Activated CD4-positive, alpha-beta T cell treated with anti-CD3 and anti-CD28 coated beads, Interleukin-2, amount 10 ng/mL, durations not matched to agents 7 days and 5 days (primary cell): ENCODE measurements around the gene ADPGK. TPM values are rescaled to one million over a fixed set of nuclear protein-coding genes. Genes with fewer than 3 reads are reported as not detected.

Experiments
- CTCF ChIA-PET: fragments of 350-600 bp; sonication (Branson Sonifier 250); formaldehyde crosslinking; loops from one replicate; lab custom pipeline; 2021; ENCODE audit warnings: antibody characterized with exemption; lab: Charles Lee
- POLR2A ChIA-PET: fragments of 350-600 bp; sonication (Branson Sonifier 250); formaldehyde crosslinking; loops from one replicate; lab custom pipeline; 2021; ENCODE audit warnings: antibody characterized with exemption; lab: Charles Lee
- DNase-seq: peaks from one replicate; pipeline ENCODE4 v3.0.0-alpha.2; 2020
- H3K27ac Mint-ChIP-seq: one replicate; pipeline ENCODE4 v1.8.0; 2021; ENCODE audit warnings: mild to moderate bottlenecking, moderate library complexity, mixed read lengths
- H3K27me3 Mint-ChIP-seq: one replicate; pipeline ENCODE4 v1.8.0; 2021; ENCODE audit warnings: mixed read lengths
- H3K36me3 Mint-ChIP-seq: one replicate; pipeline ENCODE4 v1.8.0; 2021; ENCODE audit warnings: low read depth, mixed read lengths
- H3K4me1 Mint-ChIP-seq: one replicate; pipeline ENCODE4 v1.8.0; 2021; ENCODE audit warnings: mixed read lengths
- H3K4me3 Mint-ChIP-seq: one replicate; pipeline ENCODE4 v1.8.0; 2021; ENCODE audit warnings: mild to moderate bottlenecking, moderate library complexity, mixed read lengths
- H3K9me3 Mint-ChIP-seq: one replicate; pipeline ENCODE4 v1.8.0; 2021; ENCODE audit warnings: mixed read lengths
- total RNA-seq, 2 experiments: library from RNA; stranded (reverse); gene quantifications; one replicate each; pipeline ENCODE4 v1.2.3, GENCODE V29; 2021

Gene ADPGK
- total RNA-seq, 2 experiments from 2014 or later: 91.4 to 94.2 TPM

GRCh38 chr15:72800833-72801481, 17.4 kb upstream of the ADPGK start:
- no peak for DNase-seq
- CTCF ChIA-PET: no interaction called here
- H3K27me3 Mint-ChIP-seq: peaks cover 39% of the 10 kb centered on the region
- POLR2A ChIA-PET: no interaction called here
- no peaks in the 10 kb centered on the region for H3K9me3 Mint-ChIP-seq
- no peaks in the 10 kb centered on the region for H3K36me3 Mint-ChIP-seq
- peaks cover 12% of the 10 kb centered on the region for H3K4me1 Mint-ChIP-seq
- no peak overlapping the region for H3K4me3 Mint-ChIP-seq
- H3K27ac Mint-ChIP-seq: no peak overlapping the region

DNA sequence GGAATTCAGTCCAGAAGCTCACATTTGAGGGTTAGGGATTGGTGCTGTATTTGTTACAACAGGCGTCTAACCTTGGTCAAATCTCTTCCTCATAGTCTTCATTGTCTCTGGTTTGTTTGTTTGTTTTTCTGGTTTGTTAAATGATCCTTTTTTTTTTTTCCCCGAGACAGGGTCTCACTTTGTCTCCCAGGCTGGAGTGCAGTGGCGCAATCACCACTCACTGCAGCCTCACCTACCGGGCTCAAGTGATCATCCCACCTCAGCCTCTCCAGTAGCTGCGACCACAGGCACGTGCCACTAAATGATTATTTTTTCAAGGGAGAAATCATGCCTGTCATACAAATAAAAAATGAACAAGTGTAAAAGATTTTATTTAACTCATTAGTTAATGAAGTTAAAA, 14.3 kb upstream of the ADPGK start:
- peak overlapping the region; percentile 52 for H3K4me3 Mint-ChIP-seq
- no peaks in the 10 kb centered on the region for H3K36me3 Mint-ChIP-seq
- DNase-seq: no peak
- H3K9me3 Mint-ChIP-seq: no peaks in the 10 kb centered on the region
- ChIA-PET CTCF (interaction anchor here (1.8 kb wide), 1 partner anchor 11 kb away, joined by 4 read pairs; no protein-coding TSS in a partner anchor), POLR2A (no interaction called here)
- H3K4me1 Mint-ChIP-seq: peaks cover 18% of the 10 kb centered on the region
- H3K27ac Mint-ChIP-seq: no peak overlapping the region
- peaks cover 38% of the 10 kb centered on the region for H3K27me3 Mint-ChIP-seq

DNA sequence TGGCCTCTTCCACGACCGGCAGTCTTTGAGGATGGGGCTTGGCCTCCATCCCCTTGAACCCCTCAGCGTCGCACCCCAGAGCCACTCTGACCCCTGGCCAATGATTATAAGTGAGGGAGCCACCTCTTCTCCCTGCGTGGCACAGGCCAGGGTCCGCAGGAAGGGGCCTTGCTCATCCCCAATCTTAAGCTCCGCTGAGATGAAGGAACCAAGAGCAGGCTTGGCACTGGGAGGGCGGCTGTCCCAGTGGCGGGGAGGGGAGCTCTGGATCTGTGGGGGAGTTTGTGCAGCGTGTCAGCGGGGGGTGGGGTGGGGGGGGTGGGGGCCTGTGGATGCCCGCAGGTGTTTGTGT, 13.8 kb upstream of the ADPGK start:
- POLR2A ChIA-PET: no interaction called here
- Mint-ChIP-seq H3K36me3 (no peaks in the 10 kb centered on the region), H3K27me3 (peaks cover 34% of the 10 kb centered on the region), H3K9me3 (no peaks in the 10 kb centered on the region), H3K27ac (no peak overlapping the region), H3K4me3 (peak overlapping the region; percentile 69), H3K4me1 (peaks cover 18% of the 10 kb centered on the region)
- DNase-seq: no peak
- CTCF ChIA-PET: interaction anchor here (1.8 kb wide), 1 partner anchor 11 kb away, joined by 4 read pairs; no protein-coding TSS in a partner anchor

DNA sequence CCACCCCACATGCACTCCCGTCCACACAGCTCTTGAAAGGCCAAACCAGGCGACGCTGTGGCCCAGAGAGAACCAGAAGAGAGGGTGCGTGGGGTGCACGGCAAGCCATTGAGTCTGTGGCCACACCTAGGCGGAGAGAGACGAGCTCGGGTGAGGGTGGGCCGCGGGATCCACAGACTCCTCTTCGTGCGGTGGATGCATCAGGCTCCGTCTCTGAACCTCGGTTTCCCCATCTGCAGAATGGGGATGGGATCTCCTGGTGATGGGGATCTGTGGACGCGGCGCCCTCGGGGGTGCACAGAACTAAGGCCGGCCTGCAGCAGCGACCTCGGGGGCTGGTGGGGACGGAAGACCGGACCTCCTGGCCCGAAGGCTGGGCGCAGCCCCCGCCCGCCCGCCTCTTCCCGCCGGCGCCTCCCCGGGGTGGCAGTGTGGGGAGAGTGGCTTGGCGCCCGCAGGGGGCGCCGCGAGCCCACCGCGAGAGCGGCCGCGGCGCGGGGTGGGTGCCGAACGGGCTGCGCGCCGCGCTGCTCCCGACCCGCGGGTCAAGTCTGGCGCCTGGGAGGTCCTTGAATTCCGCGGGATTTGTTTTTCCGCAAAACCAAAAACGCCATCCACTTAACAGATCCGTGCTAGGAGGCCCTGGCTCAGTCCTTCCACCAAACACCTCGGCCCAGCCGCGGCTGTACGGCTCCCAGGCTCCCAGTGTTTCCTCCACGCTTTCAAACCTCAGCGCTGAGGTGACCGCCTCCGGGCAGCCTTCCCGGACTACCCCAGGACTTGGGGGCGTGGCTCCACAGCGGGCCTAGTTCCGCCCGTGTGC, 13.2 kb upstream of the ADPGK start:
- DNase-seq: peak; percentile 26
- no peaks in the 10 kb centered on the region for H3K36me3 Mint-ChIP-seq
- CTCF ChIA-PET: interaction anchor here (1.8 kb wide), 1 partner anchor 12 kb away, joined by 4 read pairs; no protein-coding TSS in a partner anchor
- H3K4me3 Mint-ChIP-seq: peak overlapping the region; percentile 72
- H3K27me3 Mint-ChIP-seq: peaks cover 29% of the 10 kb centered on the region
- peak overlapping the region; percentile 70 for H3K27ac Mint-ChIP-seq
- POLR2A ChIA-PET: no interaction called here
- H3K4me1 Mint-ChIP-seq: peaks cover 18% of the 10 kb centered on the region
- no peaks in the 10 kb centered on the region for H3K9me3 Mint-ChIP-seq

GRCh38 chr15:72796210-72796514, 12.6 kb upstream of the ADPGK start:
- peaks cover 27% of the 10 kb centered on the region for H3K27me3 Mint-ChIP-seq
- ChIA-PET POLR2A (no interaction called here), CTCF (interaction anchor here (1.8 kb wide), 1 partner anchor 13 kb away, joined by 4 read pairs; no protein-coding TSS in a partner anchor)
- H3K27ac Mint-ChIP-seq: peak overlapping the region; percentile 70
- no peak for DNase-seq
- no peaks in the 10 kb centered on the region for H3K9me3 Mint-ChIP-seq
- peaks cover 18% of the 10 kb centered on the region for H3K4me1 Mint-ChIP-seq
- no peaks in the 10 kb centered on the region for H3K36me3 Mint-ChIP-seq
- H3K4me3 Mint-ChIP-seq: peak overlapping the region; percentile 72

- ChIA-PET POLR2A (interaction anchor here (0.7 kb wide), 1 partner anchor 366 kb away, joined by 12 read pairs; no protein-coding TSS in a partner anchor), CTCF (interaction anchor here (0.6 to 1.9 kb wide), 4 partner anchors 10 to 443 kb away, joined by 3 to 7 read pairs (median 3); no protein-coding TSS in a partner anchor)
- Mint-ChIP-seq H3K27ac (no peak overlapping the region), H3K4me1 (peaks cover 18% of the 10 kb centered on the region), H3K27me3 (peaks cover 21% of the 10 kb centered on the region), H3K36me3 (no peaks in the 10 kb centered on the region), H3K4me3 (no peak overlapping the region), H3K9me3 (no peaks in the 10 kb centered on the region)
- DNase-seq: no peak
Observed at GRCh38 chr15:72793766-72794660, 10.5 kb upstream of the ADPGK start.

DNA sequence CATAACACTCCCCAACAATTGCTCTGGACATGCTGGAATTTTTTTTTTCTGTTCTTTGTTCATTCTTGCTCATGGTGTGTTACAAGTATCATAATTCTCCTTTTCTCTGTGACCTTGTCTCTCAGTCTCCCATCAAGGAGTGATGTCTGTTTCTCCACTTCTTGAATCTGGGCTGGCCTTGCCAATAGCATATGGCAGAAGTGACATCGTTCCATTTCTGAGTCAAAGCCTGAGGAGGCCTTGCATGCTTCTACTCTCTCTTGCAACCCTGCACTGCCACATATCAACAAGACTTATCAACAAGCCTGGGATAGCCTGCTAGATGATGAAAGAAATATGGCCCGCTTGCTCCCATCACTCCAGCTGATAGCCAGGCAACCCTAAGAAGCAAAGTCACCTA, 8.9 kb upstream of the ADPGK start:
- Mint-ChIP-seq H3K4me1 (peaks cover 25% of the 10 kb centered on the region), H3K27me3 (peaks cover 21% of the 10 kb centered on the region), H3K36me3 (no peaks in the 10 kb centered on the region), H3K9me3 (no peaks in the 10 kb centered on the region), H3K27ac (no peak overlapping the region), H3K4me3 (no peak overlapping the region)
- CTCF ChIA-PET: no interaction called here
- no peak for DNase-seq
- POLR2A ChIA-PET: no interaction called here

DNA sequence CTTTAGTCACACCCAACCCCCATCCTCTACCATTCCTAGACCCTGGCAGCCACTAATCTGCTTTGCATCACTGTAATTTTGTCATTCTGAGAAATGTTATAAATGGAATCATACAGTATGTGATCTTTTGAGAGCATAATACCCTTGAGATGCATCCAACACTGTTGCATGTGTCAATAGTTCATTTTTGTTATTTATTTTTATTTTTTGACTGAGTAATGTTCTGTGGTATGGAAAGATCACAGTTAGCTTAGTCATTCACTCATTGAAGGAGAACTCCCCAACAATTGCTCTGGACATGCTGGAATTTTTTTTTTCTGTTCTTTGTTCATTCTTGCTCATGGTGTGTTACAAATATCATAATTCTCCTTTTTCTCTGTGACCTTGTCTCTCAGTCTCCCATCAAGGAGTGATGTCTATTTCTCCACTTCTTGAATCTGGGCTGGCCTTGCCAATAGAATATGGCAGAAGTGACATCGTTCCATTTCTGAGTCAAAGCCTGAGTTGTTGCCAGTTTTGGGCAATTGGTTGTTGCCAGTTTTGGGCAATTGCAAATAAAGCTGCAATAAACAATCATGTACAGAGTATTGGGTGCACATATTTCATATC, 6.8 kb upstream of the ADPGK start:
- no peak overlapping the region for H3K4me3 Mint-ChIP-seq
- H3K27ac Mint-ChIP-seq: no peak overlapping the region
- H3K4me1 Mint-ChIP-seq: peaks cover 29% of the 10 kb centered on the region
- ChIA-PET CTCF (no interaction called here), POLR2A (no interaction called here)
- no peak for DNase-seq
- peaks cover 14% of the 10 kb centered on the region for H3K27me3 Mint-ChIP-seq
- H3K36me3 Mint-ChIP-seq: no peaks in the 10 kb centered on the region
- no peaks in the 10 kb centered on the region for H3K9me3 Mint-ChIP-seq

DNA sequence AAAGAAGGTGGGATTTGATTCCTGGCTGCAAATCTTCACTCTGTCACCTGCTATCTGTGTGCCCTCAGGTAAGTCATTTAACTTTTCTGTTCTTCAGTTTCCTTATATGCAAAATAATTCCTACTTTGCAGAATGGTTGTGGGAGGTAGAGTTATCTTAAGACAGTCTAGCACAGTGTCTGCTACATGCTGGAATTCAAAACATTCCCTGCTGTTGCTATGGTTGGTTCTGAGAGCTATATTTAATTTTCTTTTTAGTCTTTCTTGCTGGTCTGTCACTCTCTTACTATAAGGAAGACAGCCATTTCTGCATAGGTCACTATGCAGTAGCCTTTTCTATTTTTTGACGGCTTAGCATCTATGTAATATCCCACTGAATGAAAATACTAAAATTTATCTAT, 4.0 kb upstream of the ADPGK start:
- no peak overlapping the region for H3K27ac Mint-ChIP-seq
- H3K36me3 Mint-ChIP-seq: peaks cover 3% of the 10 kb centered on the region
- peaks cover 10% of the 10 kb centered on the region for H3K27me3 Mint-ChIP-seq
- DNase-seq: no peak
- ChIA-PET CTCF (no interaction called here), POLR2A (no interaction called here)
- H3K4me3 Mint-ChIP-seq: no peak overlapping the region
- H3K9me3 Mint-ChIP-seq: no peaks in the 10 kb centered on the region
- H3K4me1 Mint-ChIP-seq: peaks cover 38% of the 10 kb centered on the region

- H3K4me3 Mint-ChIP-seq: peak overlapping the region; percentile 8
- H3K27ac Mint-ChIP-seq: peak overlapping the region; percentile 77
- peaks cover 42% of the 10 kb centered on the region for H3K4me1 Mint-ChIP-seq
- ChIA-PET POLR2A (no interaction called here), CTCF (interaction anchor here (0.6 to 1.0 kb wide), 2 partner anchors 51 to 73 kb away, joined by 3 to 4 read pairs; no protein-coding TSS in a partner anchor)
- no peaks in the 10 kb centered on the region for H3K9me3 Mint-ChIP-seq
- DNase-seq: no peak
- H3K27me3 Mint-ChIP-seq: peaks cover 10% of the 10 kb centered on the region
- peaks cover 5% of the 10 kb centered on the region for H3K36me3 Mint-ChIP-seq
Observed at GRCh38 chr15:72786676-72787345, 3.3 kb upstream of the ADPGK start.

- Mint-ChIP-seq H3K27me3 (peaks cover 8% of the 10 kb centered on the region), H3K36me3 (peaks cover 11% of the 10 kb centered on the region), H3K4me3 (no peak overlapping the region), H3K27ac (peak overlapping the region; percentile 68), H3K9me3 (no peaks in the 10 kb centered on the region), H3K4me1 (peaks cover 48% of the 10 kb centered on the region)
- DNase-seq: no peak
- ChIA-PET CTCF (interaction anchor here (0.6 to 1.0 kb wide), 2 partner anchors 50 to 72 kb away, joined by 3 to 4 read pairs; no protein-coding TSS in a partner anchor), POLR2A (no interaction called here)
Observed at GRCh38 chr15:72786242-72786641, 2.7 kb upstream of the ADPGK start.

- Mint-ChIP-seq H3K9me3 (no peaks in the 10 kb centered on the region), H3K27ac (peak overlapping the region; percentile 99), H3K4me3 (no peak overlapping the region), H3K36me3 (peaks cover 15% of the 10 kb centered on the region), H3K4me1 (peaks cover 52% of the 10 kb centered on the region), H3K27me3 (peaks cover 6% of the 10 kb centered on the region)
- DNase-seq: no peak
- ChIA-PET POLR2A (no interaction called here), CTCF (interaction anchor here (1.0 to 1.8 kb wide), 2 partner anchors 19 to 50 kb away, joined by 3 to 5 read pairs; no protein-coding TSS in a partner anchor)
Observed at GRCh38 chr15:72785841-72786240, 2.3 kb upstream of the ADPGK start.
